Caki2 (cell line): ENCODE data around the gene MBD5. TPM values are rescaled to one million over a fixed set of nuclear protein-coding genes. Genes with fewer than 3 reads are reported as not detected.

Source experiments
- total RNA-seq: library from RNA; depleted of rRNA; stranded (reverse); fragments of >200 nt; shearing (Covaris generic); gene quantifications from 2 replicates; pipeline ENCODE4 v1.2.3, GENCODE V29; 2014; ENCODE audit warnings: low replicate concordance; rRNA removed

Gene MBD5
- total RNA-seq, 1 experiment from 2014 or later: 3.1 TPM

Other genes with a start within 250 kb of the MBD5 start
- gene ACVR2A, start 176.1 kb upstream of the MBD5 start, total RNA-seq: 1.7 and 3.6 TPM in 2 replicates
- gene ORC4, start 354 bp upstream of the MBD5 start, total RNA-seq: 17.6 and 28.8 TPM in 2 replicates